A549 (cell line): ENCODE measurements around the gene HSPA4. TPM values are rescaled to one million over a fixed set of nuclear protein-coding genes. Genes with fewer than 3 reads are reported as not detected.

Experiments
- ATAC-seq, 2 experiments: fragments of 200-7000 bp in 1 of 2; fragments of >200 bp in 1 of 2; cut with Nextera tagmentation in 1 of 2; cut with Tn5 transposase in 1 of 2; 3 replicates each; pipeline versions ENCODE4 v1.8.0 to v1.9.1; 2018 to 2020; ENCODE audit warnings: mild to moderate bottlenecking in 1 of 2, moderate library complexity in 1 of 2
- CTCF ChIA-PET: fragments of 300-600 bp; sonication (Branson Sonifier 250); formaldehyde crosslinking; extraction: SDS; loops from one replicate; lab custom pipeline; 2021; ENCODE audit warnings: antibody characterized with exemption, inconsistent platforms; lab: Yijun Ruan, JAX
- POLR2A ChIA-PET: fragments of 350-600 bp; formaldehyde crosslinking; extraction: SDS; loops from one replicate; lab custom pipeline; 2021; ENCODE audit warnings: antibody characterized with exemption, inconsistent platforms; lab: Yijun Ruan, JAX
- DNase-seq, 2 experiments: peaks; one replicate each; pipeline versions ENCODE4 v3.0.0 to v3.0.0-alpha.2; 2011 to 2016; ENCODE audit warnings: low read depth in 1 of 2, low spot score in 1 of 2
- FAIRE-seq: peaks from 2 replicates; lab custom pipeline; 2011; peaks lifted over from hg19 to GRCh38; lab: Jason Lieb, UNC
- H3K27ac ChIP-seq, 2 experiments: fragments of >200 bp; sonication (Bioruptor Twin); formaldehyde crosslinking; 3 replicates each; pipeline ENCODE4 v1.5.1; 2016 to 2017
- H3K4me1 ChIP-seq: fragments of >200 bp; sonication (Bioruptor Twin); formaldehyde crosslinking; 3 replicates; pipeline ENCODE4 v1.6.1; 2016
- H3K4me2 ChIP-seq: fragments of >200 bp; sonication (Bioruptor Twin); formaldehyde crosslinking; 3 replicates; pipeline ENCODE4 v1.6.1; 2016
- H3K4me3 ChIP-seq: fragments of >200 bp; sonication (Bioruptor Twin); formaldehyde crosslinking; 3 replicates; pipeline ENCODE4 v1.5.1; 2016
- H3K9me3 ChIP-seq: fragments of >200 bp; sonication (Bioruptor Twin); formaldehyde crosslinking; 3 replicates; pipeline ENCODE4 v1.6.1; 2016
- ATOH8 ChIP-seq: fragments of 250-450 bp; sonication (Bioruptor Pico); IDR thresholded peaks from 2 replicates; pipeline ENCODE4 v1.5.0; 2020; ENCODE audit warnings: low read depth, mild to moderate bottlenecking, moderate library complexity
- BCL3 ChIP-seq: fragments of >200 bp; sonication (Bioruptor Twin); formaldehyde crosslinking; IDR thresholded peaks from 3 replicates; pipeline ENCODE4 v1.6.1; 2016
- BHLHE40 ChIP-seq: IDR thresholded peaks from 2 replicates; pipeline ENCODE4 v1.6.1; 2012; ENCODE audit warnings: low read depth, low read length, inconsistent platforms
- CBX2 ChIP-seq: fragments of 200-600 bp; sonication (generic); IDR thresholded peaks from 2 replicates; pipeline ENCODE4 v1.6.1; 2016; ENCODE audit warnings: low read depth, mild to moderate bottlenecking, borderline replicate concordance
- CBX8 ChIP-seq: fragments of 200-600 bp; sonication (generic); IDR thresholded peaks from 2 replicates; pipeline ENCODE4 v1.6.1; 2016
- EHF ChIP-seq: fragments of 250-450 bp; sonication (Bioruptor Pico); IDR thresholded peaks from 2 replicates; pipeline ENCODE4 v1.5.0; 2020; ENCODE audit warnings: mild to moderate bottlenecking
- FOSL2 ChIP-seq, 2 experiments: fragments of 450-650 bp in 1 of 2; fragments of >200 bp in 1 of 2; sonication (Bioruptor Twin) in 1 of 2; formaldehyde crosslinking; IDR thresholded peaks; 2 replicates each; pipeline versions ENCODE4 v1.5.0 to v1.6.1; 2016 to 2020; ENCODE audit warnings: mild to moderate bottlenecking in 1 of 2, moderate library complexity in 1 of 2
- HDAC2 ChIP-seq: fragments of 200-600 bp; sonication (generic); IDR thresholded peaks from 2 replicates; pipeline ENCODE4 v1.6.1; 2016
- HEYL ChIP-seq: fragments of 250-450 bp; sonication (Bioruptor Pico); IDR thresholded peaks from 2 replicates; pipeline ENCODE4 v1.8.0; 2021; ENCODE audit warnings: mild to moderate bottlenecking, moderate library complexity
- HOXB5 ChIP-seq: fragments of 250-450 bp; sonication (Bioruptor Pico); IDR thresholded peaks from 2 replicates; pipeline ENCODE4 v1.5.0; 2020; ENCODE audit warnings: mild to moderate bottlenecking, moderate library complexity
- KDM1A ChIP-seq: fragments of 200-600 bp; sonication (generic); IDR thresholded peaks from 2 replicates; pipeline ENCODE4 v1.6.1; 2016; ENCODE audit warnings: low read depth, mild to moderate bottlenecking
- MAFK ChIP-seq: fragments of 450-650 bp; IDR thresholded peaks from 2 replicates; pipeline ENCODE4 v1.6.1; 2014; ENCODE audit not compliant: partially characterized antibody
- MAX ChIP-seq: IDR thresholded peaks from 2 replicates; pipeline ENCODE4 v1.6.1; 2012
- NFE2L2 ChIP-seq: fragments of 150-350 bp; conservative IDR thresholded peaks from 2 replicates; pipeline ENCODE4 v1.6.1; 2014; ENCODE audit warnings: low read length
- NPAS2 ChIP-seq: fragments of 250-450 bp; sonication (Bioruptor Pico); IDR thresholded peaks from 2 replicates; pipeline ENCODE4 v1.8.0; 2022; ENCODE audit warnings: mild to moderate bottlenecking, moderate library complexity, borderline replicate concordance
- PBX3 ChIP-seq: IDR thresholded peaks from 2 replicates; pipeline ENCODE4 v1.6.1; 2012
- PHF8 ChIP-seq: fragments of 200-600 bp; sonication (generic); IDR thresholded peaks from 2 replicates; pipeline ENCODE4 v1.6.1; 2016; ENCODE audit warnings: low read depth, mild to moderate bottlenecking, antibody characterized with exemption, moderate library complexity, borderline replicate concordance
- POLR2AphosphoS2 ChIP-seq: conservative IDR thresholded peaks from 2 replicates; pipeline ENCODE4 v1.6.1; 2012; ENCODE audit warnings: low read length, improper control_type of control experiment, inconsistent platforms
- RAD21 ChIP-seq, 2 experiments: fragments of >200 bp in 1 of 2; sonication (Bioruptor Twin) in 1 of 2; formaldehyde crosslinking in 1 of 2; IDR thresholded peaks in 1 of 2; conservative IDR thresholded peaks in 1 of 2; 2 replicates in 1 of 2; 3 replicates in 1 of 2; pipeline ENCODE4 v1.6.1; 2012 to 2018; ENCODE audit warnings: inconsistent platforms in 1 of 2
- REST ChIP-seq: fragments of 200-600 bp; sonication (generic); IDR thresholded peaks from 2 replicates; pipeline ENCODE4 v1.6.1; 2016; ENCODE audit warnings: antibody characterized with exemption, mild to moderate bottlenecking, moderate library complexity
- RFX5 ChIP-seq: fragments of 450-650 bp; IDR thresholded peaks from 2 replicates; pipeline ENCODE4 v1.7.1; 2014; ENCODE audit warnings: antibody characterized with exemption, mild to moderate bottlenecking, moderate library complexity
- TP53 ChIP-seq: fragments of 250-450 bp; sonication (Bioruptor Pico); IDR thresholded peaks from 2 replicates; pipeline ENCODE4 v1.5.0; 2021; ENCODE audit warnings: mild to moderate bottlenecking, moderate library complexity
- ZSCAN20 ChIP-seq: fragments of 250-450 bp; sonication (Bioruptor Pico); IDR thresholded peaks from 2 replicates; pipeline ENCODE4 v1.8.0; 2022; ENCODE audit warnings: mild to moderate bottlenecking, moderate library complexity
- WGBS: methylation state at CpG from one replicate; pipeline ENCODE4 v1.1.6; 2017; ENCODE audit errors: missing lambda C conversion rate; 5-methylcytosine and 5-hydroxymethylcytosine counted together
- polyA plus RNA-seq, 4 experiments: library from polyadenylated mRNA; depleted of rRNA in 3 of 4; stranded (reverse); fragments of >200 nt; fragmentation: RNase III in 1 of 4; extraction: RNeasy Plus Mini Kit Qiagen cat#74134 plus additional on column Dnase treatment in 1 of 4; gene quantifications; 2 replicates in 3 of 4; 3 replicates in 1 of 4; pipeline ENCODE4 v1.2.3, GENCODE V29; 2011 to 2017

The HSPA4 gene
- polyA plus RNA-seq, 2 of the 4 experiments (the other 2 are of a cell fraction): 160 to 166 TPM

GRCh38 chr5:133121080-133121479, 69.3 kb downstream of the HSPA4 start:
- CTCF ChIA-PET: interaction anchor here (3.0 to 12.7 kb wide), 2 partner anchors 10 to 124 kb away, joined by 19 to 302 read pairs; no protein-coding TSS in a partner anchor
- Histone ChIP-seq H3K4me2 (no peak overlapping the region), H3K4me3 (no peak overlapping the region), H3K4me1 (0 out of 3 replicates have a peak, but pooled peaks cover 4% of the 10 kb centered on the region), H3K27ac (no peak overlapping the region), H3K9me3 (no peaks in the 10 kb centered on the region)
- DNase-seq (no peak), ATAC-seq (no peak), FAIRE-seq (no peak)
- POLR2A ChIA-PET: no interaction called here
- 81% methylated on average over 2 of the region's 2 CpGs for WGBS
- TF ChIP-seq HEYL (no peak), FOSL2 (IDR thresholded peaks at IDR 0.05) (no peak), FOSL2 (CRISPR knock-in tag; IDR thresholded peaks at IDR 0.05) (no peak), TP53 (CRISPR knock-in tag) (no peak), MAX (no peak), CBX8 (no peak), BHLHE40 (no peak), RAD21 (conservative IDR thresholded peaks at IDR 0.05 in 1 of 2, IDR thresholded peaks at IDR 0.05 in 1 of 2) (no peak), PBX3 (no peak), ATOH8 (no peak), REST (no peak)

- Histone ChIP-seq H3K4me3 (no peak overlapping the region), H3K27ac (no peak overlapping the region), H3K4me2 (no peak overlapping the region), H3K4me1 (0 out of 3 replicates have a peak, but pooled peaks cover 4% of the 10 kb centered on the region), H3K9me3 (no peaks in the 10 kb centered on the region)
- 71% methylated on average over 8 of the region's 9 CpGs for WGBS
- ChIA-PET CTCF (interaction anchor here (0.7 to 12.7 kb wide), 3 partner anchors 11 to 156 kb away, joined by 3 to 302 read pairs (median 19); no protein-coding TSS in a partner anchor), POLR2A (no interaction called here)
- ATAC-seq (no peak), FAIRE-seq (no peak), DNase-seq (no peak)
- TF ChIP-seq EHF (no peak), NPAS2 (CRISPR knock-in tag) (no peak), PHF8 (no peak), KDM1A (no peak), HOXB5 (no peak), POLR2AphosphoS2 (no peak), CBX8 (no peak), HDAC2 (no peak), PBX3 (no peak), ATOH8 (no peak), ZSCAN20 (CRISPR knock-in tag) (no peak), RFX5 (no peak), REST (no peak), NFE2L2 (no peak), MAFK (no peak), BCL3 (no peak), CBX2 (no peak)
Measured at GRCh38 chr5:133121611-133122150, 69.9 kb downstream of the HSPA4 start.
